ENCODE results near the gene CDS2.

Gene CDS2

DNA sequence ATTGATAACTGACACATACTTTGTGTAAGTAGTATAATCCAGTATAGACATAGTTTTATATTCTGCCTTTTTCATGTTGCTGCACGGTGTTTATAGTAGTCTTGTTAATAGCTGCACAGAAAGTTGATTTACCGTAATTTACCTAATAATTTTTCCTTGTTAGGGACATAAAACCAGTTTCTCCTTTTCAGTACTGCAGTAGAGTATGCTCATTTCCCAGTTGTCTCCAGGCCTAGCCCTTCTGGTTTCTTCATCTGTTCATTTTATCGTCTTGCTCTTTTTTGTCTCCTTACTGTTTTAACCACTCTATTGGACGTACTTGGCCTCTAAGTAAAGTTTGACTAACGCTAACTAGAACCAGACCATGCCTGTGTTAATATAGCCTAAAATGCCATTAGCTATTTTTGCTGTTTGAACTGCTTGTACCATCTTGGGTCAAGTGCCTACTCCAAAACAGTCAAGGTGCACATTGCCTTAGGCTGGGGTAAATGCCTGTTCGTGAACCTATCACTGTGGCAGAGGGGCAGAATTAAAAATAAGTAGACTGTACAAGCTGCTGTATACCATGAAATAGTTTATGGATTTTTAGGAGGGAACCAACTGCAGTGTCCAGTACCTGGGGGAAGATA, 34.8 kb downstream of the CDS2 start:
- Histone ChIP-seq H3K18ac (ENCODE audit: low read length) (no peak overlapping the region), H3K9ac (ENCODE audit: low read length) (no peak overlapping the region), H3K36me3 (ENCODE audit: control insufficient read depth, insufficient read depth, low read length) (no peaks in the 10 kb centered on the region), H3K27me3 (ENCODE audit: insufficient read depth, low read length, poor library complexity) (no peaks in the 10 kb centered on the region), H4K5ac (ENCODE audit: low read length) (no peak overlapping the region), H3K4me3 (ENCODE audit: low read length) (no peak overlapping the region), H3K4ac (ENCODE audit: low read depth, low read length) (no peak overlapping the region), H2BK15ac (replicated peaks; ENCODE audit: low read depth) (no peak overlapping the region), H3K79me1 (ENCODE audit: low read length) (peaks cover 17% of the 10 kb centered on the region), H3K79me2 (ENCODE audit: control insufficient read depth, insufficient read depth, low read length) (peaks cover 13% of the 10 kb centered on the region), H2AK5ac (ENCODE audit: low read length) (no peak overlapping the region), H3K27ac (ENCODE audit: low read depth, low read length) (no peak overlapping the region), H4K8ac (ENCODE audit: low read depth, low read length) (no peak overlapping the region), H3K23ac (ENCODE audit: low read length) (no peak overlapping the region), H2BK120ac (ENCODE audit: low read depth, low read length) (no peak overlapping the region), H2BK5ac (ENCODE audit: low read length) (no peak overlapping the region), H3K4me2 (ENCODE audit: low read length) (no peak overlapping the region), H3K4me1 (ENCODE audit: control insufficient read depth, low read depth, low read length) (no peaks in the 10 kb centered on the region), H3K56ac (ENCODE audit: low read length) (no peak overlapping the region)
- WGBS (ENCODE audit: extremely low coverage, insufficient coverage, low lambda C conversion rate), result no CpG with 5 or more reads among the region's 6 CpGs
- DNase-seq, result no peak

- H3K56ac ChIP-seq (ENCODE audit: low read length), result no peak overlapping the region
- H2BK120ac ChIP-seq (ENCODE audit: low read depth, low read length), result no peak overlapping the region
- H3K4me3 ChIP-seq (ENCODE audit: low read length), result no peak overlapping the region
- no peak overlapping the region for H3K18ac ChIP-seq (ENCODE audit: low read length)
- peaks cover 11% of the 10 kb centered on the region for H3K79me2 ChIP-seq (ENCODE audit: control insufficient read depth, insufficient read depth, low read length)
- peaks cover 5% of the 10 kb centered on the region for H3K4me1 ChIP-seq (ENCODE audit: control insufficient read depth, low read depth, low read length)
- H3K4ac ChIP-seq (ENCODE audit: low read depth, low read length), result no peak overlapping the region
- no peak overlapping the region for H2BK5ac ChIP-seq (ENCODE audit: low read length)
- peaks cover 25% of the 10 kb centered on the region for H3K79me1 ChIP-seq (ENCODE audit: low read length)
- no peak overlapping the region for H4K8ac ChIP-seq (ENCODE audit: low read depth, low read length)
- no peak overlapping the region for H3K9ac ChIP-seq (ENCODE audit: low read length)
- no peak overlapping the region for H3K23ac ChIP-seq (ENCODE audit: low read length)
- no peak overlapping the region for H2AK5ac ChIP-seq (ENCODE audit: low read length)
- no peak overlapping the region for H3K27ac ChIP-seq (ENCODE audit: low read depth, low read length)
- no peak for DNase-seq
- H3K4me2 ChIP-seq (ENCODE audit: low read length), result no peak overlapping the region
- H3K27me3 ChIP-seq (ENCODE audit: insufficient read depth, low read length, poor library complexity), result no peaks in the 10 kb centered on the region
- WGBS (ENCODE audit: extremely low coverage, insufficient coverage, low lambda C conversion rate), result no CpG with 5 or more reads among the region's 13 CpGs
- H4K5ac ChIP-seq (ENCODE audit: low read length), result no peak overlapping the region
- no peaks in the 10 kb centered on the region for H3K36me3 ChIP-seq (ENCODE audit: control insufficient read depth, insufficient read depth, low read length)
- no peak overlapping the region for H2BK15ac ChIP-seq (replicated peaks; ENCODE audit: low read depth)
Measured at GRCh38 chr20:5164645-5165625, 38.1 kb downstream of the CDS2 start.

DNA sequence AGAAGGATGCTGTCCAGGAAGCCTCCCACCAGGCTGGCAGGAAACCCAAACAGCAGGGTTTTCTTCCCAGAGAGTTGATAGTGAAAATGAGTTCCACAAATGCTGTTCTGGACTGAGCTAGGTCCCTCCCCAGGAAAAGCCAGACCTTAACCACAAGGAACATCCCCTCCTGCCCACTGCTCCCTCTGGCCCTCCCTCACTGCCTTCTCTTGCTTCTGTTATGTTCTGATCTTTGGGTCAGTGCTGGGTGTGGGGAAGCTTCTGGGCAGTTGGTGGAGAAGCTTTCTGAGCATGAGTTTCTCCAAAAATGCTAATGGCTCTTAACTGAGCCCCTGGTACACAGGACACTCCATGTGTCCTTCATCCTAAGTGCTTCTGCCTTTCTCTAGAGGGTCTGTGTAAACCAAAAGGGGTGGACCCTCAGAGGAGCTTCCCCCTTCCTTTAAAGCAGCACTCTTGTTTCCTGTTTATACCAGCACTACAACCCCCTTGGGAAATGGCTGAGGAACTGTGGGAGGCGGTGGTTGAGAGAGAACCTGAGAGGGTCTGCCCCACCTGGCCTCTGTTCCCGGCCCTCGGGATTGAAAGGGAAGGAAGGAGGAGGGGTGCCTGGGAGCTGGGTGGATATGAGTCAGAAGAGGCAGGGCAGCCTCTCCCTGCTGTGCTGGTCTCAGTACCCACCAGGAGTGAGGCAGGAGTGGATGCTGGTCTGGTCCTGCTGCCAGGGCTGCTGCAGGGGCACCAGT, 42.0 kb downstream of the CDS2 start:
- H2BK120ac ChIP-seq (ENCODE audit: low read depth, low read length), result no peak overlapping the region
- H2BK5ac ChIP-seq (ENCODE audit: low read length), result no peak overlapping the region
- peaks cover 5% of the 10 kb centered on the region for H3K4me1 ChIP-seq (ENCODE audit: control insufficient read depth, low read depth, low read length)
- H4K8ac ChIP-seq (ENCODE audit: low read depth, low read length), result no peak overlapping the region
- no peak overlapping the region for H3K27ac ChIP-seq (ENCODE audit: low read depth, low read length)
- no peak overlapping the region for H2BK15ac ChIP-seq (replicated peaks; ENCODE audit: low read depth)
- H3K9ac ChIP-seq (ENCODE audit: low read length), result no peak overlapping the region
- no peak overlapping the region for H4K5ac ChIP-seq (ENCODE audit: low read length)
- no peak overlapping the region for H3K4me2 ChIP-seq (ENCODE audit: low read length)
- peak overlapping the region; percentile 12 for H3K23ac ChIP-seq (ENCODE audit: low read length)
- no peak overlapping the region for H2AK5ac ChIP-seq (ENCODE audit: low read length)
- no peak overlapping the region for H3K4me3 ChIP-seq (ENCODE audit: low read length)
- no peak overlapping the region for H3K18ac ChIP-seq (ENCODE audit: low read length)
- peaks cover 33% of the 10 kb centered on the region for H3K79me1 ChIP-seq (ENCODE audit: low read length)
- DNase-seq, result peak; percentile 65
- WGBS (ENCODE audit: extremely low coverage, insufficient coverage, low lambda C conversion rate), result no CpG with 5 or more reads among the region's 3 CpGs
- no peak overlapping the region for H3K4ac ChIP-seq (ENCODE audit: low read depth, low read length)
- H3K27me3 ChIP-seq (ENCODE audit: insufficient read depth, low read length, poor library complexity), result no peaks in the 10 kb centered on the region
- peaks cover 9% of the 10 kb centered on the region for H3K79me2 ChIP-seq (ENCODE audit: control insufficient read depth, insufficient read depth, low read length)
- H3K36me3 ChIP-seq (ENCODE audit: control insufficient read depth, insufficient read depth, low read length), result no peaks in the 10 kb centered on the region
- H3K56ac ChIP-seq (ENCODE audit: low read length), result peak overlapping the region; percentile 53

DNA sequence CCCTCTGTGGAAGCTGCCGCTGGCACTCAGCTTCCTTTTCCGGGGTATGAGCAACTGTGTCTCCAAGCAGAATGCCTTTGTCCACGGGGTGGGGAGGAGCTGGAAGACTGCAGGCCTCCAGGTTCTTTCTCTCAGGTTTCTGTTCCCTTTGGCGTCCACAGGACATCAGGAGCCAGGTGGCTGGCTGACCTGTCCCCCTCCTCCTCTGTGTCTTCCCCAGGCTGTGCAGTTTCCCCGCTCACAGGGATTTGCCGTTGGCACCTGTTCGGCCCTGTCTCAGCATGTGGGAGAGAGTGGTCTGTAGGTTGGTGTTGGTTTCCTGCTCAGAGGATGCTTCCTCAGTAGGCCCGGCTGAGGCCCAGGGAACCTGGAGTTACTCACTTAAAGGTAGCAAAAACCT, 43.5 kb downstream of the CDS2 start:
- Histone ChIP-seq H2BK15ac (replicated peaks; ENCODE audit: low read depth) (no peak overlapping the region), H3K18ac (ENCODE audit: low read length) (no peak overlapping the region), H3K9ac (ENCODE audit: low read length) (no peak overlapping the region), H3K79me2 (ENCODE audit: control insufficient read depth, insufficient read depth, low read length) (peaks cover 3% of the 10 kb centered on the region), H3K79me1 (ENCODE audit: low read length) (peaks cover 29% of the 10 kb centered on the region), H3K36me3 (ENCODE audit: control insufficient read depth, insufficient read depth, low read length) (no peaks in the 10 kb centered on the region), H3K4ac (ENCODE audit: low read depth, low read length) (no peak overlapping the region), H3K4me3 (ENCODE audit: low read length) (no peak overlapping the region), H4K8ac (ENCODE audit: low read depth, low read length) (no peak overlapping the region), H3K4me2 (ENCODE audit: low read length) (no peak overlapping the region), H4K5ac (ENCODE audit: low read length) (no peak overlapping the region), H3K27ac (ENCODE audit: low read depth, low read length) (no peak overlapping the region), H3K23ac (ENCODE audit: low read length) (no peak overlapping the region), H3K4me1 (ENCODE audit: control insufficient read depth, low read depth, low read length) (peaks cover 5% of the 10 kb centered on the region), H2BK5ac (ENCODE audit: low read length) (no peak overlapping the region), H2BK120ac (ENCODE audit: low read depth, low read length) (no peak overlapping the region), H3K56ac (ENCODE audit: low read length) (no peak overlapping the region), H2AK5ac (ENCODE audit: low read length) (no peak overlapping the region), H3K27me3 (ENCODE audit: insufficient read depth, low read length, poor library complexity) (no peaks in the 10 kb centered on the region)
- no peak for DNase-seq
- no CpG with 5 or more reads among the region's 8 CpGs for WGBS (ENCODE audit: extremely low coverage, insufficient coverage, low lambda C conversion rate)

DNA sequence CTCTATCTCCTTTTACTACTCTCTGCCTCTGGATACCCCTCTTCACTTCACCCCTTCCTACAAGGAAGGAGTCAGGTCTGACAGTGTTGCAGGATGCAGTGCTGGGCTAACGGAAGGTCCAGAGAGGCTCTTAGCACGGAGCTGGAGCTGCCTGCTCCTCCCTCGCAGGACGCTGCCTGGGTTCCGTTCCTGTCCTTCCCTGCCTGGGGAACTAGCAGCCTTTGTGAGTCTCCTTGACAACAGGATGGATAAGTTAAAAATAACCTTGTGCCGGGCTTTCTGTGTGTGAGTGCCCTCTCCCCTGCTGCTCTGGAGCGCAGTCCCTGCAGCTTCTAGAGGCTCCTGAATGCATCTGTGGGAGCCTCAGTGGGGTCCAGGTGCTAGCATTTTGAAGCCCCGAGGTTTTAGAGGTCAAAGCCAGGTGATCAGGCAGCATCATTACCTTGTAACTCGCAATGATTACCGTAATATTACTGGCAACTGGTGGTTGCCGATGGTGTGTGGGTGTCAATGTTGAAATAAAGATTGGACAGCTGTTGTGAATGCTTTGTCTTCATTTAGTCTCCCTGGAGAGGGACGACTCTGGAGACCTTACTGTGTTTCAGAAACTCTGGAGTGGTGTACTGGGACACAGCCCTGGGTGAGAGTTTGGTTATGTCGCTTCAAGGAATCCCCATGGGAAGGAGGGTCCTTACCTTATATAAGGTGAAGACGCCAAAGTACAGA, 44.4 kb downstream of the CDS2 start:
- Histone ChIP-seq H3K4ac (ENCODE audit: low read depth, low read length) (no peak overlapping the region), H4K5ac (ENCODE audit: low read length) (no peak overlapping the region), H3K4me1 (ENCODE audit: control insufficient read depth, low read depth, low read length) (peaks cover 5% of the 10 kb centered on the region), H4K8ac (ENCODE audit: low read depth, low read length) (no peak overlapping the region), H3K18ac (ENCODE audit: low read length) (no peak overlapping the region), H2AK5ac (ENCODE audit: low read length) (no peak overlapping the region), H3K36me3 (ENCODE audit: control insufficient read depth, insufficient read depth, low read length) (no peaks in the 10 kb centered on the region), H3K27ac (ENCODE audit: low read depth, low read length) (no peak overlapping the region), H3K79me2 (ENCODE audit: control insufficient read depth, insufficient read depth, low read length) (no peaks in the 10 kb centered on the region), H3K56ac (ENCODE audit: low read length) (no peak overlapping the region), H3K27me3 (ENCODE audit: insufficient read depth, low read length, poor library complexity) (no peaks in the 10 kb centered on the region), H2BK5ac (ENCODE audit: low read length) (no peak overlapping the region), H3K79me1 (ENCODE audit: low read length) (peaks cover 23% of the 10 kb centered on the region), H2BK120ac (ENCODE audit: low read depth, low read length) (no peak overlapping the region), H3K4me2 (ENCODE audit: low read length) (no peak overlapping the region), H3K23ac (ENCODE audit: low read length) (no peak overlapping the region), H3K4me3 (ENCODE audit: low read length) (no peak overlapping the region), H3K9ac (ENCODE audit: low read length) (no peak overlapping the region), H2BK15ac (replicated peaks; ENCODE audit: low read depth) (no peak overlapping the region)
- DNase-seq, result peak; percentile 31
- WGBS (ENCODE audit: extremely low coverage, insufficient coverage, low lambda C conversion rate), result no CpG with 5 or more reads among the region's 14 CpGs
